HepG2 (cell line): ENCODE data around the gene FOXN3. TPM values are rescaled to one million over a fixed set of nuclear protein-coding genes. Genes with fewer than 3 reads are reported as not detected.

Experiments
- HNRNPLL ChIP-seq: fragments of 200-400 bp; formaldehyde crosslinking; IDR thresholded peaks from 2 replicates; pipeline ENCODE4 v1.6.1; 2017; ENCODE audit warnings: mild to moderate bottlenecking, low read depth, low read length; ENCODE audit not compliant: poor library complexity, severe bottlenecking
- KDM3A ChIP-seq: IDR thresholded peaks from 2 replicates; pipeline ENCODE4 v1.6.1; 2018; ENCODE audit warnings: low read depth, missing compliant biosample characterization
- KLF9 ChIP-seq: IDR thresholded peaks from 2 replicates; pipeline ENCODE4 v1.6.1; 2016; ENCODE audit warnings: low read depth
- RBM39 ChIP-seq: fragments of 200-400 bp; formaldehyde crosslinking; IDR thresholded peaks from one replicate; pipeline ENCODE4 v1.6.1; 2018; ENCODE audit warnings: antibody characterized with exemption, mild to moderate bottlenecking, low read depth, low read length; ENCODE audit not compliant: poor library complexity, severe bottlenecking
- SMARCC2 ChIP-seq: fragments of 450-650 bp; IDR thresholded peaks from 2 replicates; pipeline ENCODE4 v1.6.1; 2017; ENCODE audit warnings: antibody characterized with exemption, mild to moderate bottlenecking
- ZBTB3 ChIP-seq: sonication (generic); formaldehyde crosslinking; IDR thresholded peaks from 2 replicates; pipeline ENCODE4 v1.4.0; 2020; ENCODE audit warnings: low read depth, mild to moderate bottlenecking, moderate library complexity, missing genetic modification reagents, borderline replicate concordance
- ZEB1 ChIP-seq: IDR thresholded peaks from 2 replicates; pipeline ENCODE4 v1.6.1; 2012; ENCODE audit warnings: mild to moderate bottlenecking, low read depth, inconsistent platforms; ENCODE audit not compliant: insufficient replicate concordance
- ZFP36L1 ChIP-seq: sonication (generic); formaldehyde crosslinking; IDR thresholded peaks from 2 replicates; pipeline ENCODE4 v1.8.0; 2022; ENCODE audit warnings: mild to moderate bottlenecking, missing genetic modification reagents, moderate library complexity
- ZMYM3 ChIP-seq: sonication (generic); formaldehyde crosslinking; IDR thresholded peaks from 2 replicates; pipeline ENCODE4 v1.5.1; 2020; ENCODE audit warnings: mild to moderate bottlenecking, missing genetic modification reagents
- ZNF34 ChIP-seq: sonication (generic); formaldehyde crosslinking; IDR thresholded peaks from 2 replicates; pipeline ENCODE4 v1.4.0; 2020; ENCODE audit warnings: mild to moderate bottlenecking, missing genetic modification reagents, borderline replicate concordance
- ZNF749 ChIP-seq: sonication (generic); formaldehyde crosslinking; IDR thresholded peaks from 2 replicates; pipeline ENCODE4 v1.8.0; 2022; ENCODE audit warnings: mild to moderate bottlenecking, missing genetic modification reagents, moderate library complexity, borderline replicate concordance
- ZNF792 ChIP-seq: IDR thresholded peaks from 2 replicates; pipeline ENCODE4 v1.6.1; 2016
- ZNF878 ChIP-seq: sonication (generic); formaldehyde crosslinking; IDR thresholded peaks from 2 replicates; pipeline ENCODE4 v1.8.1; 2023; ENCODE audit warnings: mild to moderate bottlenecking, missing genetic modification reagents, moderate library complexity
- ZZZ3 ChIP-seq: sonication (generic); formaldehyde crosslinking; IDR thresholded peaks from 2 replicates; pipeline ENCODE4 v1.4.0; 2020; ENCODE audit warnings: missing genetic modification reagents, mild to moderate bottlenecking, borderline replicate concordance
- polyA plus RNA-seq, 8 experiments: library from polyadenylated mRNA; depleted of rRNA in 3 of 8; stranded (reverse) in 7 of 8; unstranded in 1 of 8; fragments of >200 nt; fragmentation: Illumina TruSeq in 4 of 8; extraction: Trizol in 4 of 8; gene quantifications; 2 replicates each; pipeline versions ENCODE4 v1.2.1 to v1.2.3, GENCODE V29; 2011 to 2016; ENCODE audit warnings: low read depth in 4 of 8, missing spikeins in 1 of 8, mixed read lengths in 1 of 8; ENCODE audit not compliant: insufficient read depth in 1 of 8
- total RNA-seq, 5 experiments: library from RNA; depleted of rRNA; stranded (reverse); fragments of >200 nt; fragmentation: Illumina TruSeq; extraction: Trizol; gene quantifications; 2 replicates each; pipeline ENCODE4 v1.2.3, GENCODE V29; 2016; ENCODE audit warnings: low read depth in 1 of 5
- TF ChIP-seq, protein P1 (sequence below): sonication (generic); formaldehyde crosslinking; IDR thresholded peaks from 2 replicates; pipeline ENCODE4 v1.4.0; 2020; ENCODE audit warnings: missing genetic modification reagents
- TF ChIP-seq, protein P2 (sequence below): sonication (generic); formaldehyde crosslinking; IDR thresholded peaks from 2 replicates; pipeline ENCODE4 v1.5.1; 2020; ENCODE audit warnings: missing genetic modification reagents, mild to moderate bottlenecking, borderline replicate concordance
- TF ChIP-seq, protein P3 (sequence below): sonication (generic); formaldehyde crosslinking; IDR thresholded peaks from 2 replicates; pipeline ENCODE4 v1.8.0; 2022; ENCODE audit warnings: mild to moderate bottlenecking, missing genetic modification reagents, moderate library complexity

FOXN3 gene
- total and polyA plus RNA-seq, 2 of the 13 experiments (the other 11 are each of a cell fraction or from before 2014, with no cell fraction given) = 32.4 to 70.2 TPM

DNA sequence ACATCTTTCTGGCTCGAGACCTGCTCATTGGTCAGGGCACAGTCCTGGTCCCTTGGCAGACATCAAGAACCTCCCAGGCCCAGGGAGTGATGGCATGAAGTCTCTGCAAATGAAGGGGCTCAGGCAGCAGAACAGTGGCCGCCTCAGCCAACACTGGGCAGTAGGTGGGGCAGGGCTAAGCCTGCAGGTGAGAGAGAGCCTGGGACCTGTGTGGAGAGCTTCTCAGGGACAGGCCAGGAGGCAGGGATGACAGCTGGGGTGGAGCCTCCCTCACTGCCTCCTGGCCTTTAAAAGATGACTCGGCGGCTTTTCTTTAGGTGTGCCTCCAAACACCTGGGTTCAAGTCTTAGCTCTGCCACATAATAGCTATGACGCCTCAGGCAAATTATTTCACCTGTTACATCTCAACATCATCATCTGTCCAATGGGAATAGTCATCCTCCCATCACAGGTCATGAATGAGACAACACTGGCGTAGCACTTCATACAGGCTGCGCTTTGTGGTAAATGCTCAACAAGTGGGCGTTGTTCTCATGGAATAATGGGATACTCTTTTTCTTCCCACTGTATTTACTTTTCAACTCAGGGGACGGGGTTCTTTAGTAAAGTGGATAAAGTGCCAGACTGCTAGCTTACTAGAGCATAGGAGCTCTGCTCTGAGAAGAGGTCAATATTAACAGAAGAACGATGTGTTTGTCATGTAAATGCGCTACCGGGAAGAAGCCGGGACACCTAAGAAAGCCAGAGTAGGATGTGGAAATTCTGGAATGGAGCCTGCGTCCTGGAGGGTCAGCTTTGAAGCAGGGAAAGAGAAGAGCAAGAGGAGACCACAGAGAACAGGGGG is 277.4 kb downstream of the FOXN3 start (continued):
- TF ChIP-seq, protein P1, sequence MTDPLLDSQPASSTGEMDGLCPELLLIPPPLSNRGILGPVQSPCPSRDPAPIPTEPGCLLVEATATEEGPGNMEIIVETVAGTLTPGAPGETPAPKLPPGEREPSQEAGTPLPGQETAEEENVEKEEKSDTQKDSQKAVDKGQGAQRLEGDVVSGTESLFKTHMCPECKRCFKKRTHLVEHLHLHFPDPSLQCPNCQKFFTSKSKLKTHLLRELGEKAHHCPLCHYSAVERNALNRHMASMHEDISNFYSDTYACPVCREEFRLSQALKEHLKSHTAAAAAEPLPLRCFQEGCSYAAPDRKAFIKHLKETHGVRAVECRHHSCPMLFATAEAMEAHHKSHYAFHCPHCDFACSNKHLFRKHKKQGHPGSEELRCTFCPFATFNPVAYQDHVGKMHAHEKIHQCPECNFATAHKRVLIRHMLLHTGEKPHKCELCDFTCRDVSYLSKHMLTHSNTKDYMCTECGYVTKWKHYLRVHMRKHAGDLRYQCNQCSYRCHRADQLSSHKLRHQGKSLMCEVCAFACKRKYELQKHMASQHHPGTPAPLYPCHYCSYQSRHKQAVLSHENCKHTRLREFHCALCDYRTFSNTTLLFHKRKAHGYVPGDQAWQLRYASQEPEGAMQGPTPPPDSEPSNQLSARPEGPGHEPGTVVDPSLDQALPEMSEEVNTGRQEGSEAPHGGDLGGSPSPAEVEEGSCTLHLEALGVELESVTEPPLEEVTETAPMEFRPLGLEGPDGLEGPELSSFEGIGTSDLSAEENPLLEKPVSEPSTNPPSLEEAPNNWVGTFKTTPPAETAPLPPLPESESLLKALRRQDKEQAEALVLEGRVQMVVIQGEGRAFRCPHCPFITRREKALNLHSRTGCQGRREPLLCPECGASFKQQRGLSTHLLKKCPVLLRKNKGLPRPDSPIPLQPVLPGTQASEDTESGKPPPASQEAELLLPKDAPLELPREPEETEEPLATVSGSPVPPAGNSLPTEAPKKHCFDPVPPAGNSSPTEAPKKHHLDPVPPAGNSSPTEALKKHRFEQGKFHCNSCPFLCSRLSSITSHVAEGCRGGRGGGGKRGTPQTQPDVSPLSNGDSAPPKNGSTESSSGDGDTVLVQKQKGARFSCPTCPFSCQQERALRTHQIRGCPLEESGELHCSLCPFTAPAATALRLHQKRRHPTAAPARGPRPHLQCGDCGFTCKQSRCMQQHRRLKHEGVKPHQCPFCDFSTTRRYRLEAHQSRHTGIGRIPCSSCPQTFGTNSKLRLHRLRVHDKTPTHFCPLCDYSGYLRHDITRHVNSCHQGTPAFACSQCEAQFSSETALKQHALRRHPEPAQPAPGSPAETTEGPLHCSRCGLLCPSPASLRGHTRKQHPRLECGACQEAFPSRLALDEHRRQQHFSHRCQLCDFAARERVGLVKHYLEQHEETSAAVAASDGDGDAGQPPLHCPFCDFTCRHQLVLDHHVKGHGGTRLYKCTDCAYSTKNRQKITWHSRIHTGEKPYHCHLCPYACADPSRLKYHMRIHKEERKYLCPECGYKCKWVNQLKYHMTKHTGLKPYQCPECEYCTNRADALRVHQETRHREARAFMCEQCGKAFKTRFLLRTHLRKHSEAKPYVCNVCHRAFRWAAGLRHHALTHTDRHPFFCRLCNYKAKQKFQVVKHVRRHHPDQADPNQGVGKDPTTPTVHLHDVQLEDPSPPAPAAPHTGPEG (CRISPR knock-in tag) = no peak
- no peak for TF ChIP-seq RBM39
- no peak for TF ChIP-seq ZEB1
- no peak for TF ChIP-seq ZNF878 (CRISPR knock-in tag)
- no peak for TF ChIP-seq ZNF792 (CRISPR knock-in tag)
- TF ChIP-seq, protein P2, sequence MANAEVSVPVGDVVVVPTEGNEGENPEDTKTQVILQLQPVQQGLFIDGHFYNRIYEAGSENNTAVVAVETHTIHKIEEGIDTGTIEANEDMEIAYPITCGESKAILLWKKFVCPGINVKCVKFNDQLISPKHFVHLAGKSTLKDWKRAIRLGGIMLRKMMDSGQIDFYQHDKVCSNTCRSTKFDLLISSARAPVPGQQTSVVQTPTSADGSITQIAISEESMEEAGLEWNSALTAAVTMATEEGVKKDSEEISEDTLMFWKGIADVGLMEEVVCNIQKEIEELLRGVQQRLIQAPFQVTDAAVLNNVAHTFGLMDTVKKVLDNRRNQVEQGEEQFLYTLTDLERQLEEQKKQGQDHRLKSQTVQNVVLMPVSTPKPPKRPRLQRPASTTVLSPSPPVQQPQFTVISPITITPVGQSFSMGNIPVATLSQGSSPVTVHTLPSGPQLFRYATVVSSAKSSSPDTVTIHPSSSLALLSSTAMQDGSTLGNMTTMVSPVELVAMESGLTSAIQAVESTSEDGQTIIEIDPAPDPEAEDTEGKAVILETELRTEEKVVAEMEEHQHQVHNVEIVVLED = no peak
- TF ChIP-seq SMARCC2 = no peak
- no peak for TF ChIP-seq KDM3A (CRISPR knock-in tag)
- no peak for TF ChIP-seq HNRNPLL
- TF ChIP-seq ZBTB3 (CRISPR knock-in tag) = no peak
- no peak for TF ChIP-seq ZNF34 (CRISPR knock-in tag)
- TF ChIP-seq ZNF749 (CRISPR knock-in tag) = no peak
- TF ChIP-seq KLF9 = no peak
- 0 out of 2 replicates have a peak, but pooled peaks have one; percentile 15 for TF ChIP-seq ZMYM3 (CRISPR knock-in tag)
- TF ChIP-seq, protein P3, sequence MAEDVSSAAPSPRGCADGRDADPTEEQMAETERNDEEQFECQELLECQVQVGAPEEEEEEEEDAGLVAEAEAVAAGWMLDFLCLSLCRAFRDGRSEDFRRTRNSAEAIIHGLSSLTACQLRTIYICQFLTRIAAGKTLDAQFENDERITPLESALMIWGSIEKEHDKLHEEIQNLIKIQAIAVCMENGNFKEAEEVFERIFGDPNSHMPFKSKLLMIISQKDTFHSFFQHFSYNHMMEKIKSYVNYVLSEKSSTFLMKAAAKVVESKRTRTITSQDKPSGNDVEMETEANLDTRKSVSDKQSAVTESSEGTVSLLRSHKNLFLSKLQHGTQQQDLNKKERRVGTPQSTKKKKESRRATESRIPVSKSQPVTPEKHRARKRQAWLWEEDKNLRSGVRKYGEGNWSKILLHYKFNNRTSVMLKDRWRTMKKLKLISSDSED (CRISPR knock-in tag) = no peak
- TF ChIP-seq ZZZ3 = no peak
- no peak for TF ChIP-seq ZFP36L1
